Stimulated activated CD8-positive, alpha-beta memory T cell treated with anti-CD3 and anti-CD28 coated beads, Interleukin-4, amount 100 ng/mL, for 1 hour (primary cell): ENCODE measurements around the gene GOLGA6D.
"Not testable (repeated sequence)": the region's sequence is repeated elsewhere in the genome, so short reads cannot be mapped to it uniquely, and the experiment has no call there.

Experiments
- DNase-seq, 2 donors: peaks; one replicate each; pipeline ENCODE4 v3.0.0-alpha.2; 2020; ENCODE audit warnings: low read depth in 2 of 2, low spot score in 1 of 2

Gene GOLGA6D, protein sequence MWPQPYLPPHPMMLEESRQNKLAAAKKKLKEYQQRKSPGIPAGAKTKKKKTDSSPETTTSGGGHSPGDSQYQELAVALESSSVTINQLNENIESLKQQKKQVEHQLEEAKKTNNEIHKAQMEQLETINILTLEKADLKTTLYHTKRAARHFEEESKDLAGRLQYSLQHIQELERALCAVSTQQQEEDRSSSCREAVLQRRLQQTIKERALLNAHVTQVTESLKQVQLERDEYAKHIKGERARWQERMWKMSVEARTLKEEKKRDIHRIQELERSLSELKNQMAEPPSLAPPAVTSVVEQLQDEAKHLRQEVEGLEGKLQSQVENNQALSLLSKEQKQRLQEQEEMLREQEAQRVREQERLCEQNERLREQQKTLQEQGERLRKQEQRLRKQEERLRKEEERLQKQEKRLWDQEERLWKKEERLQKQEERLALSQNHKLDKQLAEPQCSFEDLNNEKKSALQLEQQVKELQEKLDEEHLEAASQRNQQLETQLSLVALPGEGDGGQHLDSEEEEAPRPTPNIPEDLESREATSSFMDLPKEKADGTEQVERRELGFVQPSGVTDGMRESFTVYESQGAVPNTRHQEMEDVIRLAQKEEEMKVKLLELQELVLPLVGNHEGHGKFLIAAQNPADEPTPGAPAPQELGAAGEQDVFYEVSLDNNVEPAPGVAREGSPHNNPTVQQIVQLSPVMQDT

GRCh38 chr15:75282572-75282971 lies at the start of gene GOLGA6D:
Gene GOLGA6D, plus strand, starts transcription at chr15:75282835. Its CDS starts 41 bp downstream, at chr15:75282876.
- DNase-seq, result not testable (repeated sequence)

DNA sequence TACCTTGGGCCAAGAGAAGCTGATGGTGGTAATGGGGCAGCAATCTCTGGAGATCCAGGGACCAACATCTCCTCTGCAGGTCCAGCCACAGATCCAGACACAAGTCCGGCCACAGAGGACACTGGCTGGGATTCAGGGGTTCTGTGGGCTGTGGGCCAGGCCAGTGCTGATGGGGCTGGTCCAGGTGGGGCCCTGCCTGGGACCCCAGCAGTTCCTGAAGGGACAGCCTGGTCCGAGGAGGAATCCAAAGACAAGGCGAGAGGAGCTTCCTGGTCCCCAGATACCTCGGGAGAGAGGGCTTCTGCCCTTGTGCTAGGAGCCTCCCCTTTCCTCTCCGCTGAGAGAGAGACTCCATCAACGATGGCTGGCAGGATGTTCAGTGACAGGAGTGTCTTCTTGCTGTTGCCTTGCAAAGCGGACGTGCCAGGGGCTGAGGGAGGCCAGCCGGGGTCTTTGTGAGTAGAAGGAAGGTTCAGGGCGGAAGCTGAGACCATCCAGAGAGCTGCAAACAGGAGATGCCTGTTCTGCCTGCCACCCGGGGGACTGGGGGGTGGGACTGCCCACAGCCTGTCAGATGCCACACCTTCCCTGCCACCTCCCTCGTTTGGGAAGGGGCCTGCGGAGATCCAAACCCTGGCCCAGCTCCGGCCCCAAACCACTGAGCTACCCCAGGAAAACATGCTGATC lies 49.0 kb upstream of the GOLGA6D start:
- DNase-seq, result no peak

DNA sequence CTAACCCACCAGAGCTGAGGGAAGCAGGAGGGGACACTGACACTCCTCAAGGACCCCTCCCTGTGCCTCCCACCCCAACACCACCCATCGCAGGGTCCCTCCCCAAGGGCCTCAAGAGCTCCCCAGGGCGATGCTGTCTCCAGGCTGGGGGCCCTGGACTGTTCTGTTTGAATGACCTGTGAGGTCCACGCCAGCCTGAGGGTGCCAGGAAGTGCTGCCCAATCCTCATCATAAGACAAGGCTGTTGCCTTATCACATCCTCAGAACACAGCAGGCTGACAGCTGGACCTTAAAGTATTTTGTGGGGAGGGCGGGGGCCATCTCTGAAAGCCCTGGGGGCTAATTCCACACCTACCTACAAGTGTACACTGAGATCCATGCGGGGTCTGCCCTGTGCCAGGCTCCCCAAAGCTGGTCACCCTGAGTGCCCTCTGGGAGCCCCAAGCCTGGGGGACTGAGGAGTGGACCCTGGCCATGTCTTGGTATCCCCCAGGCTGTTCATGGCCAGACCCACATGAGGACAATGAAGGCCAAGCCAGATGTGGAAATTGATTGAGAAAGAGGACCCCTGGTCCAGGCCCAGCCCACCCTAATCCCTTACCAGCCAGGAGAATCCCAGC lies 48.3 kb upstream of the GOLGA6D start:
- no peak for DNase-seq

- no peak for DNase-seq
Observed at GRCh38 chr15:75235051-75235673, 47.5 kb upstream of the GOLGA6D start.

- no peak for DNase-seq
Observed at GRCh38 chr15:75235760-75236729, 46.6 kb upstream of the GOLGA6D start.

GRCh38 chr15:75237316-75237982 lies 45.2 kb upstream of the GOLGA6D start:
- no peak for DNase-seq

DNA sequence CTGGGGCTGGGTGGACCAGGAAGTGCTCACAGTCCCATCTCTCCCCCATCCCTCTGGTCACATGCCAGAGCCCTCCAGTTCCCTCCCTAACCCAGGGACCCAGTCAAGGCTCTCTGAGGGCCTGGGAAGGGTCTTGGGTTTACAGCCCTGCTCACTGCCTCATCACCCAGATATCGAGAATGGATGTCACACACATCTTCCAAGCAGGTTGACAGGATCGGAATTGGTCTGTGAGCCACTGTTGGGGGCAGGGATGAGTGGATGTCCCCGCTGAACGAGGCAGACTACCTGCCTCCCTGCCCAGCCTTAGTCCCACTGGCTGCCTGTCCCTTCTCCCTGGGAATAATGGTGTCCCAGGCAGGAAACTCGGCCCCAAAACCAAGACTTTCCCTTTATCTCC lies 44.5 kb upstream of the GOLGA6D start:
- DNase-seq, result no peak

- not testable (repeated sequence) for DNase-seq
Observed at GRCh38 chr15:75245741-75246140, 36.9 kb upstream of the GOLGA6D start.

- not testable (repeated sequence) for DNase-seq
Observed at GRCh38 chr15:75248991-75249390, 33.6 kb upstream of the GOLGA6D start.

- DNase-seq, result no peak
Observed at GRCh38 chr15:75249726-75250125, 32.9 kb upstream of the GOLGA6D start.

GRCh38 chr15:75251343-75251742 lies 31.3 kb upstream of the GOLGA6D start:
- not testable (repeated sequence) for DNase-seq

DNA sequence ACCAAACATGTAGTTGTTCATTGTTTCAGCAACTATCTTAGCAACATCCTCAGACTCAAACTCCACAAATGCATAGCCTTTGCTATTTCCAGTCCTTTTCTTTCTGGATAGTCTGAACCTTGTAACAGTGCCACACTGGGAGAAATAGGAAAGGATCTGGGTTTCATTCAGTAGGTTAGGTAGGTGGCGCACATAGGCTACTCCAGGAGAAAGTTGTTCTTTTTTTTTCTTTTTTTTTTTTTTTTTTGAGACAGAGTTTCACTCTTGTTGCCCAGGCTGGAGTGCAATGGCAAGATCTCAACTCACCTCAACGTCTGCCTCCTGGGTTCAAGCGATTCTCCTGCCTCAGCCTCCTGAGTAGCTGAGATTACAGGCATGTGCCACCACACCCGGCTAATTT lies 30.4 kb upstream of the GOLGA6D start:
- DNase-seq, result not testable (repeated sequence)

GRCh38 chr15:75258034-75258433 lies 24.6 kb upstream of the GOLGA6D start, which contains the start of gene GOLGA6C:
Gene GOLGA6C, plus strand, starts transcription at chr15:75258334. Its CDS starts 265 bp downstream, at chr15:75258599.
- DNase-seq, result not testable (repeated sequence)

- DNase-seq, result not testable (repeated sequence)
Observed at GRCh38 chr15:75258620-75259343, 23.9 kb upstream of the GOLGA6D start.

DNA sequence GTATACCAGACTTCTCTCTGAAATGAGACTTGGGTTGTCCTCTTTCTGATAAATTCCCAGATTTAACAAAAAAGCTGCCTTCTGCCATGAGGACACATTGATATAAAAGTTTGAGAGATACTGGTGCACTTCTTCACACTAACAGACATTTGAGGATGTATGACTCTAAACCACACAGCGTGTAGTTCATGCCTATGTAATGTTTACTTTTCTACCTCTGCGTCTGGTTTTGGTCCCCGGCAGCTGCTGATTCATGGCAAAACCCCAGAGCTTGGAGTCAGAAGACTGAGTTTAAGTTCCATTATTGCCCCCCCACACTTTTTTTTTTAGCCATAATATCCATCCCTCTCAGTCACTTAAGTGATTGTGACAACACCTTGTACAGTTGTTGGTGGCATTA lies 22.8 kb upstream of the GOLGA6D start:
- not testable (repeated sequence) for DNase-seq

- DNase-seq, result not testable (repeated sequence)
Observed at GRCh38 chr15:75273751-75274359, 8.8 kb upstream of the GOLGA6D start.

DNA sequence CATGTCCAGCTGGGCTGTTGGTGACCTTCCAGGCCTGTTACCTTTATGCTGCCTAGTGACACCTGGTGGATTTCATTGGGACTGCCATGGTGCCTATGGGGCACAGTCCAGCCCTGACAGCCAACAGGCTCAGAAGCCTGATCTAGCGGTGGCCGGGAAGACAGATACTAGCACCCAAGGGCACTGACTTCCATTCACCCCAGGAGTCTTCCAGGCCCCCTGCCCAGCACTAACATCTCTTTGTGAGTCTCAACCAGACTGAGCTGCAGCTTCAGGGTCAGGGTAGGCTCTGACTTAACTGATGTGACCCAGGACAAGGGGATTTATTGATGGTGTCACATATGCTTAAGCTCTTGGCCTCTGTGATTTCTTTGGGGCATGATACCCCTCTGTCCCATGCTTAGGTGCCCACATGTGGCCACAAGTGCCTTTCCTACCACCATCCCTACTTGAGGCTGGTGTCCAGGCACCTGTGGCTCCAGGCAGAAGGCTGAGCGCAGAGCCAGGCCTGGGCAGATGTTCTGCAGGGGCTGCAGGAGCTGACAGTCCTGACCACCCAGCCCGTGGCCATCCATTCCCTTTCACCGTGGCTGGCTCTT lies 8.0 kb upstream of the GOLGA6D start:
- DNase-seq, result peak in 1 of 2 donors; percentile 19
